Central memory CD4-positive, alpha-beta T cell (primary cell): ENCODE results near the gene BCL2.

ENCODE experiments used
- DNase-seq: peaks from one replicate; pipeline ENCODE4 v3.0.0; 2022

BCL2 gene

DNA sequence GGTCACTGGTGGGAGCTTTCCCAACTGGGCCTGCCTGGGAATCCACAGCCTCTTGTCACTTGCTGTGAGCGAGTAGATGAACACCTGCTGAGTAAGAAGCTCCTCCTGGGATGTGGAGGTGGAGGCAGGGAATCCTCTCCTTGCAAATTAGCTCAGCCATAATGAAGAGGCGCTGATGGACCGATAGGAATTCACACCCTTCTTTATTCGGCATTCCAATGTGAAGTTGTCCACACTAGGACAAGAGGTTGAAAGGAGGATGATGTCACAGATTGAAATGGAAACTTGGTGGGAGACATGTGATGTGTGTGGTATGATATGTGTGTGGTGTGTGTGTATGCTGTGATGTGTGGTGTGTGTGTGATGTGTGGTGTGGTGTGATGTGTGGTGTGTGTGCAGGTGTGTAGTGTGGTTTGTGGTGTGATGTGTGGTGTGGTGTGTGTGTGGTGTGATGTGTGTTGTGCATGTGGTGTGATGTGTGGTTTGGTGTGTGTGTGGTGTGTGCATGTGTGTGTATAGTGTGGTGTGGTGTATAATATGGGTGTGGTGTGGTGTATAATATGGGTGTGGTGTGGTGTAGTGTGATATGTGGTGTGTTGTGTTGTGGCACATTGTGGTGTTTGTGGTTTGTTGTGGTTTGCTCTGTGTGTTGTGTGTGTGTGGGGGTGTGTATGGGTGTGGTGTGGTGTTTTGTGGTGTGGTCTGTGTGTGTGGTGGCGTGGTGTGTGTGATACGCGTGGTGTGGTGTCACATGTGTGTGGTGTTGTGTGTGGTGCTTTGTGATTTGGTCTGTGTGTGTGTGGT, 216.4 kb downstream of the BCL2 start:
- no peak for DNase-seq

DNA sequence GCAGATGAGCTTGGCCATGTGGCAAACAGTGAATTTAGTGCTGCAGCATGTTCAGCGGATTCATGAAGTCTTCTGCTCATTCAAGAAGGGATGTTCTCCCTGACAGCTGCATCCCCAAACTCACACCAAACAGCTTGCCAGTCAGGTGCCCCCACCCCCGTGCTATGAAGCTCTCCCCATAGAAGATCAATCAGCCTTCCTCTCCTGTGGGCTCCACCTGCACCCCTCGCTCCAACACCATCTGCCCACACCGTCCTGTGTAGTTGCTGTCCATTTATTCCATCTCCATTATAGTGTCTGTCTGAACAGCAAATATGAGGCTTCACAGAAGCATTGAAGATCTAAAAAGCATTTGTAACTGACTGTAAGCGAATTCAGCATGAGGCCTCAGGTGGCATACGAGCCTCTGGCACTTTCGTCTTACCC, 218.9 kb downstream of the BCL2 start:
- no peak for DNase-seq

DNA sequence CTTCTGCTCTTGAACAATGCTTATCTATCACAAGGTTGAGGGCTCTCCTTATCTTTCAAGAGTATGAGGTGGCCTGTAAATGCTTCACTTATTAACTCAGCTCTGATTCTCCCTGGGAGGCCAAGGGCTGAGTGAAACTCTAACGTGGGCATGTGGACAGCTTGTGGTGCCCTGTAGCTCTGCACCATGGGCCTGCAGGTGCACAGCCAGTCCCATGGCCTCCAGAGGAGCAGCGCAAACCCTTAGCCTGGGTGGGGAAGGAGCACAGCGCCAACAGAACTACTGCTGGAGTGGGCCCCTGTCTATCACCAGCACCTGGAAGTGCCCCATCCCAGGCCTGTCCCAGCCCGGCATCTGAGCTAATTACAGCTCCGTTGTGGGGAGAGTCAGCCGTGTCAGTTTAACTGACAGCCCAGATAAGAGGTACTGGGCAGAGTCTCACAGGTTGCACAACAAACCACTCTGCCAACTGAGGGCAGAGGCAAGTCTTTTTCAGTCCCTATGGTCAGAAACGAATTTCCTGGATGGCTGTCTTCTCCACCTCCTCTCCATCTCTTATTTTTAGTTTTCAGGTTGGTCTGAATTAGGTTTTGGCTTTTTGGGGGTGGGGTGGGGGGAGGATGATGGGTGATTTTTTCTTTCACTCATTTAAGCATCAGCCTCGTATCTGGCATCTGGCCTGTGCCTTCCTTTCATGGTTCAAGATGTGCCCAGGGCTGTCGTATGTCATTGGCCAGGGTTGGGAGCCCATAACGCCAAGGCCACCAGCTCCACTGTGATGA, 219.5 kb downstream of the BCL2 start:
- no peak for DNase-seq

DNA sequence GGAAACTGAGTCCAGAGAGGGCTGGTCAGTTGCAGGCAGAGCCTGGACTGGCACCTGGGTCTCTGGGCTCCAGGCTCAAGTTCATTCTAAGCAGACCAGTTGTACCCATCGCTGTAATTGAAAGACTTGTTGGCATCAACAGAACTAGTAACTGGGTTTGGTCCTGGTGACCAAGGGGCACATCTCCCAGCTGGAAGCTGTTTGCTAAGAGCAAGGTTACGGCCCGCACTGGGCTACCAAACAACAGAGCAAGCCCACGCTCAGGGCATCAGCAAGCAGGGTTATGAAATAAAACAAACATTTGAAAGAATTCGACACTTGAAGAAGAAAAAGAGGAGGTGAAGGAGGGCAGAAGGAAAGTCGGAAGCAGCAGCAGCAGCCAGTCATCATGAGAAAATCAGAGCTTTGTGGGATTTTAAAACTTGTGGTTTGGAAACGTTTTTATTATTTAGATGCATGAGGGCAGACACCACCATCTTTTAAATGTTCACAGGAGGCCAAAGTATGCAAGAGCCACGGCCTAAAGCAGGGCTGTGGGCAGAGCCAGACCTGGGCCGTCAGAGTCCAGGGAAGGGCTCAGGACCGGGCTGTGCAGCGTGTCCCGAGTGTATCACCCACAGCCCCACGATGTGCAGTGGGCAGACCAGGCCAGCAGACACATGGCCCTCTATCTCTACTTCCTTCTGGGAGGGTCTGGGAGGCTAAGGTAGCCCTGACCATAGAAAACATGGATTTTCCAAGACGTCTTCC, 220.3 kb downstream of the BCL2 start:
- no peak for DNase-seq

DNA sequence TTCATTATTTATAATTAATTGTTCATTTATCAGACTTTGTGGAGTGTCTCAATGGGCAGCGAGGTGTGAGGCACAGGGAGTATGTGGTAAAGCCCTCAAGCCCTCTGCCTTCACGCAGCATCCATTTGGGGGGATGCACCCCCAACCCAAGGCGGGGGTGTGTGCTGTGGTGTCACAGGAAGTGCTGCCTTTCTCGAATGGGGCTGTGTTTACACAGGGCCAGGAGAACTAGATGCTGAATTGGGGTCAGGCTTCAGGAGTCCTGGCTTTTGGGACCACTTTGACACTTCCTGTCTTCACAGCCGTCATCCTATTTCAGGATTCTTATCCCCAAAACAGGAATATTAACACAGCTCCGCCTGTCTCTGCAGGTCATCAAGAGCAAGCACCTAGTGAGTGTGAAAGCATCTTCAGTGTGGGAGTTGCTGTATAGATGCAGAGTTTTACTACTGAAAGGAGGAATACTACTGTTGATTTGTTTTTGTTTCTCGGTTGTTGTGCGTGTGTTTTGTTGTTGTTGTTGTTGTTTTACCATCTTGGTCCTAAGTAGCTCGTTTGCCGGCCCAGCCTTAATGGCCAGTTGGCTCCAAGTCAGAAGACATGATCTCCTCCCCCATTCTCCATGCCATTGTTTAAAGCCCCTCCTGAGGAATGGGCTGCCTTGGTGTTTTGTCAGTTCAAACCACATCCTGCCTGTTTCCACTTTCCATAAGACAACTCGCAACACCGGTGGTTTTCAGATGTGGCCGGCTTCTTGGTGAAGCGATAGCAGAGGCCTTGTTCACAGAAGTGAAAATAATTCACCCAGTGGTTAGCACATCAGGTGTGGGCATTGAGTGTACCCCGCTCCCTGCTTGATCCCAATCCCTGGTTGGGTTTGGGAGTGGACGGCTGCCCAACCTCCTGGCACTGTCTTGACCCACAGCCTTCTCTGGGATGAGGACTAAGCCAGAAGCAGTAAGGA, 221.3 kb downstream of the BCL2 start:
- peak; percentile 45 for DNase-seq

DNA sequence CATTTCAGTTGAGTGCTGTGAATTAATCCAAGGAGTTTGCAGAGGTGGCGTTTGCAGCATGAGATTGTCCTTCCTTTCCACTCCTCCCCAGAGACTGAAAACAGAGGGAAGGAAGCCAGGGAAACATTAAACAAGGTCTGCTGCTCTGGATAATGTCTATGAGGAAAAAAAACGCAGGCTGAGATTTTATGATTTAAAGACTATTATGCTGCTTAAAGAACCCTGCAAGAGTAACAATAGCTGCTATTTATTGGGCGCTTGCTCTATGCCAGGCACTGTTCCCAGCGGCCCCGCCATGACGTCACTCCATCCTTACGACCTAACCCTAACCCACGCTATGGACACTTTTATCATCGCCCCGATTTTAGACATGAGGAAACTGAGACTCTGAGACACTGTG, 222.4 kb downstream of the BCL2 start:
- DNase-seq, result no peak

DNA sequence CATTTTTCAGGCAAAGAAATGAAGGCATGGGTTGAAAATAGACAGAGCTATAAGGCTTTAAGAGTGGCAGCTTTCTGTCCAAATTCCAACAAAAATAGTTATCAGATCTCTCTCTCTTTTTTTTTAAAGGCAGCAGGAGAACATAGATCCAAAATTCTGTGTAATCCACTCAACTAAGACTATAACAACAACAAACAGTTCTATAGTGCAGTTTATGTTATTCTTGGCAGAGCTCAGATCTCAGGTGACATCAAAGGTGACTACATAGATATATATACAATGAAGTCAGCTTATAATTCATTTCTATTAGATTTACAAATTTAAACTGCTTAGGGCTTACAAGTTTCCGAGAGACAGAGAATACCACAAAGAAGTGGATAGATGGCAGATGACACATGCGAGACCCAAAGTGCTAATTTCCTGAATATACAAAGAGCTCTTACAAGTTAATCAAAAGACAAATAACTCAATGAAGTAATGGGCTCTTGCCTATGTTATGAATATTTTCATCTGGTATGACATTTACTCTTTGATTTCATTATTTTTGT, 223.2 kb downstream of the BCL2 start:
- DNase-seq, result no peak

DNA sequence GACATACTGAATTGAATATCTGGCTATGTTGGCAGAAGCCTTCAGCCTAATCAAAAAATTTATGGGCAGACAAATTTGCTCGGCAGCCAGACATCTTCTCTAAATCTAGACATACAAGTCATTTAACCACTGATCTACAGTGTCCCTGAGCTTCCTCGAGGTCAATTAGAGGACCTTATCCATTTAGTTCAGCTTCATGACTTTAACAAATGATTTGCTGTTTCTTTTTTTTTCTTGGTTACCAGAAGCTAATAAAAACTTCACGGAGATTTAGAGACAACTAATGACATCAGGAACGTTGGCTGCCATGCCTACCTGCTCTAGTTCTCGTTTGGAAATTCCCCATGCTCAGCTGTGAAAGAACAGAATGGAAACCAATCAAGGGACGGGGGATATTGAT, 223.8 kb downstream of the BCL2 start:
- no peak for DNase-seq

DNA sequence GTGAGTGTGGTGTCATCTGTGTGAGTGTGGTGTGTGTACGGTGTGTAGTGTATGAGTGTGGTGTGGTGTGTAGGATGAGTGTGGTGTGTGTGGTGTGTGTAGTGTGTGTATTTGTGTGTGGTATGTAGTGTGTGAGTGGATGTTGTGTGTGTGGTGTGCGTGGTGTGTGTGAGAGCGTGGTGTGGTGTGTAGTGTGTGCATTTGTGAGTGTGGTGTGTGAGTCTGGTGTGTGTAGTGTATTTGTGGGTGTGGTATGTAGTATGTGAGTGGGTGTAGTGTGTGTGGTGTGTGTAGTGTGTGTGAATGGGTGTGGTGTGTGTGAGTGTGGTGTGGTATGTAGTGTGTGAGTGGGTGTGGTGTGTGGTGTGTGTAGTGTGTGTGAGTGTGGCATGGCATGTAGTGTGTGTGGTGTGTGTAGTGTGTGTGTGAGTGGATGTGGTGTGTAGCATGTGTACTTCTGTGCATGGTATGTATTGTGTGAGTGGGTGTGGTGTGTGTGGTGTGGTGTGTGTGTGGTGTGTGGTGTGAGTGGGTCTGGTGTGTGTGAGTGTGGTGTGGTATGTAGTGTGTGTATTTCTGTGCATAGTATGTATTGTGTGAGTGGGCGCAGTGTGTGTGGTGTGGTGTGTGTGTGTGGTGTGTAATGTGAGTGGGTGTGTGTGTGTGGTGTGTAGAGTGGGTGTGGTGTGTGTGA, 227.8 kb downstream of the BCL2 start:
- DNase-seq, result no peak

DNA sequence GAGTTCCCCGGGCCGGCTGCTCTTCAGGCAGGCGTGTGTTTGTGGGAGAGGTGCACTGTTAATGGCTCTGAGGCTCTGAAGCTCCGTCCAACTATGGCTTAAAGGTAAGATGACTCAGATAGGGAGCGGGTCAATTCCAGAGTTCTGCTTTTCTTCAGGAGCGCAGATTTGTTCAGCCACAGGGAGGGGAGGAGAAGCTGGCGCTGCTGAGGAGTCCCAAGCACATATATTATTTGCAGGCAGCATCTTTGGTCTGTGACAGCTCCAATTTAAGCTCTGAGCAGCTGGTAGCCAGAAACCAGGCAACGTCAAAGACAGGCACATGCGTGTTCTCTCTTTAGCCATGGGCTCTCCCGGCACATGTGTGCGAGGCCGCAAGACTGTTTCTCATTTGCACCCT, 229.2 kb downstream of the BCL2 start:
- no peak for DNase-seq

DNA sequence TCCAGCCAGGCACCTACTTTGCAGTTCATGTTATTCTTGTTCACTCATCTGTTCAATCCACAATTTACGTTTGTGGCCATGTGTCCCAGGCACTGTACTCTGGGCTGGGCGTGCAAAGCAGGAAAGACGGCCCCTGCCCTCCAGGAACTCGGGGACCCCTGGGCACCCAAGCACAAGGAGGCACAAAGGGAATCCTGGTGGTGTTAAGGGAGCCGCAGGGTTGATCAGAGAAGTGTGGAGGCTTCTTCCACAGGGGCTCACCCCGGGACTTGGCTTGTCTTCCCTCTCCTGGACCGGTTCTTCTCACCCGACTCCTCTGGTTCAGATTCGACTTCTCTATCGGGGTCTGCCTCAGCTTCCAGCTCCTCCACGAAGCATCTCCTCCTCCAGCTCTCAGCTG, 230.5 kb downstream of the BCL2 start:
- DNase-seq, result no peak

DNA sequence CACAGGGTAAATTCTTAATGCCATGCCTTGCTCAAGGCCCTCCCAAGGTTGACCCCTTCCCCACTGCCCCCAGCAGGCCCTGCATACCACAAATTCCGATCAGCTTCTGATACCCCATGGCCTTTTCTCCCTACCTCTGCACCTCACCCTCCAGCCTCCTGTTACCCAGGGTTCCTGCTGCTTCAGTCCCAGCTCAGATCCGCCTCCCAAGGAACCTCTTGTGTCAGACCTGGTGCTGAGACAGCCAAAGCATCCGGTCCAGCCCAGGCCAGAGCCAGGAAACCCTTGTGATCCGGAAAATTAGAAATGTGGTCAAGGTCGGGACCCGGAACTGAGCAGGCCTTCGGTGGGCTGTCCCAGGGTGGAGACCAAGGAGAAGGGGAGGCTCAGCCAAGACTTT, 231.3 kb downstream of the BCL2 start:
- no peak for DNase-seq

DNA sequence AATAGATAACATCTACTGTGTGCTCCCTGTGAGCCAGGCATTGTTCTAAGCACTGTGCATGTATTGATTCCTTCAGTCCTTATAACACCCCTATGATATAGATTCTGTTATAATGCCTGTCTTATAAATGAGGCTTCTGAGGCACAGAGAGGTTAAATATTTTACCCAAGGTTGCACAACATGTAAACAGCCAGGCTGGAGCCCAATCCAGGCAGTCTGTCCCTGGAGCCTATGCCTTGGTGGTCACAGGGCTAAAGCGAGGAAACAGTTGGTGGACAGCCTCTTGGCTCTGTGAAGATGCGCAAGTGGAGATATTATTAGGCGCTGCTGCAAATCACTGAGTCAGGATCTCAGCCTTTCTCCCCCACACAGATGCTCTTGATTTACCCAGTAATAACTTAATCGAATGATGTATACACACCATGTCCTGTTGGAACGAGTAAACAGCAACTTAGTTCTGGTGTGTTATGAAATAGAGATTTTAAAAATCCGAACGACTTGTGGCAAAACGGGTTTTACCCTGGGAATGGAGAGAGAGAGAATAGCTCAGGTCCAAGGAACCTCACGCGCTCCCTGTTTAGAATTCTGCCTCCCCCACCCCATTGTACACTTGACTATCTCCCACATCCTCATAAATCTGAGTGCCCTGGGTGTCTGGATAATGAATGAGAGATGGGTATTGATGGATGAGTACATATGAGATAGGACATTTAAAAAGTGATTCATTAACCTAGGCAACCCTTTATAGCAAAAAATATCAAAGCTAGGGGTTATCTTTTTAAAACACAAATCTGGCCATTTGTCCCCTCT, 231.9 kb downstream of the BCL2 start:
- DNase-seq, result no peak

DNA sequence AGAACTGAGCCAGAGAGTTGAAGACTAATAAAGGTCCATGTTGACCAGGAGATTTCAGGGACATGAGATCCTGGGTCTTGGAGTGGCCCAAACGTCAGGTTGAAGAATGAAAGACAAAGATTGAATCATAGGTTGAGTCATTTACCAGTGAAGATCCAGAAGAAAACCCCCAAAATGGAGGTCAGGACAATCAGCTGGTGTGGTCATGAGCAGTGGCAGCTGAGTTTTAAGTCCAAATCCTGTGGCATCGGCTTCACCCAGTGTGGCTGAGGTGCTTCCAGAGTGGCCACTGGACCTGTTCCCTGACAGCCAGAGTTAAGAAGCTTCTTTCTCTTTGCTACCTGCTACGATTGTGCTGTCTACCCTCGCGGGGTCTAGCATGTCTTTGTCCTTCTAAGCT, 234.0 kb downstream of the BCL2 start:
- DNase-seq, result no peak

DNA sequence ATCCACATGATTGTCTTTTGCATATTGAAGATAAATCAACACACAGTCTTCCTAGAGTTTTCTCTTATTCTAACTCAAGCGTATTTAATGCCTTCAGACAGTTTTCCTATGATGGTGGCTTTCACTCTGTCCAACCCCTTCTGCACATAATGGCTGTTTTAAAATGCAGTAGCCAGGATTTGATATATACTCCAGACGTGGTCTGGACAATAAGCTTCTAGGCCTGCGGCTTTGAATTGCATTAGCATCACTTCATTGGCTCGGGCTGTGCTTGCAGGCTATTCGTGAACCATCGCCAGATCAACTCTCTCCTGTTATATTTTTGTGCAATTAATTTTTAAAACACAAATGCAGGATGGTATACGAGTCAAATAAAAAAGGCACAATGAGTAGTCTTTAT, 235.3 kb downstream of the BCL2 start:
- no peak for DNase-seq

DNA sequence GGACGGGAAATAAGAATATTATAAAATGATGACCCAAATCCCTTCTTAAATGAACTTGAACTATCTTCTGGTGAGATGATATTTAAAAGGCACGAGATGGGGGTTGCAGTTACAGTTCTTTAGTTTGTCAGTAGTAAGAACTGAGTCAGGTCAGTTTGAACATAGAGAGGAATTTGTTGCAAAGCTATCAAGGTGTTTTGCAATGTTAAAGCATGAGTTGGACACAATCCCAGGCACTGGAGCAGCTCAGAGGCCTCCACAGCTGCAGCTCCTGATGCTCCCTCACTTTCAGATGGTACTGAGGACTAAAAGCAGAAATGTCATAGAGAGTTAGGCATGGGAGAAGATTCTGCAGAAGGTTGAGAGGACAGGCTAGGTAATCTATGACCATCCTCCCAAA, 236.0 kb downstream of the BCL2 start:
- no peak for DNase-seq

DNA sequence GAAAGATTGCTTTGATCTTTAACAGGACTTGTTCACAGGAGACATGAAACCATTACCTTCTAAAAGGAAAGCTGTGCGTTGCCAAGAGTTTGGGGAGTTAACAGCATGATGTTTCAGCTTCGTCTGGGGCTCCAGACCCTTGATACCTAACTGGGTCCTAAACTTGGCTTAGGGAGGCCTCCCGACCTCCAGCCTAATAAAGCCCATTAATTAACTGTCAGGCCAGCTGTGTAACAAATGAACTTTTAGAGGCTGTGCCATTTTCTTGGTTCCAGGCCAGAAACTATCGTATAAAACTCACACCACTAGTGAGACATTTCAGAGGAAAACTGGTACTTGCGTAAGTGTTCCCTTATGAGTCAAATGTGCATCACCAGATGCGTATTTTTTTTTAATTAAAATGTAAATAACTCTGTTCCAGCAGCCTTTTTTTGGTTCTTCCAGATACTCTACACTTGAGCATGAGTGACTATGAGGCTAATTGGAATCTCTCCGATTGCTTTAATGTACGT, 236.5 kb downstream of the BCL2 start:
- DNase-seq, result no peak

DNA sequence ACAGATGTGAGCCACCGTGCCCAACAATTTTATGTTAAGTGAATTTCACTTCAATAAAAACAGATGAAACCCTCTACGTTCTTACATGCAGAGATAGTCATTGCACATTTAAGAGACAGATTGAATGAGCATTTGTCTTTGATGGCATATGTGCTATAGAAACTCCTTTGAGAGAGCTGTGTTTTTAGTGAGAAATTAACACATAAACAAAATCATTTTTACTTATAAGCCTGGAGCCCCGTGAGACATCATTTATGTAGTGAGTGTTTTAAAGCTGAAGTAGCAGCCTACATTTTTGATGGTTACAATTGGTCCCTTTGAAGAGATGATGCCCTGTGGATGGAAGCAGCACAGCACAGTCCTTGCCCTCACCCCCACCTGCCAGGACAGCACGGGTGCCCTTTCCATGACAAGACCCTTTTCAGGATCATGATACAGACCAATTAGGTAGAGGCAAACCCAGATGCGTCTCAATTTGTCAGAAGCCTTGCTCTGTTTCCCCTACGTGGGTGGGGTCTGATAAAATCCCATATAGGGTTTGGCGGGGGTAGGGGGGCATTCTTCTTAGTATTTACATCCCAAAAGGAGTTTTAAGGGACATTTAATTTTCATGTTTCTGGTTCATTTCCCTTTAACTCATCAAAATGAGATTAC, 237.1 kb downstream of the BCL2 start:
- DNase-seq, result no peak

DNA sequence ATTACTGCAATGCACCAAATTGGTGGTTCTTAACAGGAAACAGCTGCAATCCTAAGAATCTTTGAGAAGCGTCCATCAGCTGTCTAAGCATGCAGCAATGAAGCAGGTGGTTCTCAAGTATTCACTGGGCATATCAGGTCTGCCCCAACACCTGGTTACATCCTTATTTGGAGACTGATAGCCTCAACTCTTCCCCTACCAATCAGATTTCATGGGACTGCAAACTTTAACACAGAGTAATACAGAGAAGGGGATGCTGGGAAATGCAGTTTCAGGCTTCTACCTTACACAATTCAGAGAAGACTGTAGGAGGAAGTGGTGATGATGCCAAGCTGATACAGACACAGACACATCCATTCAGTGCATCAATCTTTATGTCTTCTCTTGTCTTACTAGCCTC, 240.5 kb downstream of the BCL2 start:
- no peak for DNase-seq

DNA sequence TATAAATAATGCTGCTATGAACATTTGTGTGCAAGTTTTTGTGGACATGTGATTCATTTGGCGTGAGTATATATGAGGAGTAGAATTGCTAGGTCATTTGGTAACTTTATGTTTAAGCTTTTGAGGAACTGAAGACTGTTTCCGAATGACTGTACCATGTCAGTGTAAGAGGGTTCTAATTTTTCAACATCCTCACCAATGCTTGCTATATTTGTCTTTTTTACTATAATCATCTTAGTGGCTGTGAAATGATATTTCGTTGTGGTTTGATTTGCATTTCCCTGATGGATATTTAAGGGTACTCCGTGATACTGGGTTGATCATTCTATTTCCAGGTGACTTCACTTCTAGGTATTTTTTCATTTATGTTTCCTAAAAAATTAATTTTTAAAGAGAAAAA, 241.1 kb downstream of the BCL2 start:
- no peak for DNase-seq
